ENCODE data around the gene PEPD.

The PEPD gene

GRCh38 chr19:33397536-33398360 lies 123.8 kb downstream of the PEPD start:
- TF ChIP-seq, protein P1, sequence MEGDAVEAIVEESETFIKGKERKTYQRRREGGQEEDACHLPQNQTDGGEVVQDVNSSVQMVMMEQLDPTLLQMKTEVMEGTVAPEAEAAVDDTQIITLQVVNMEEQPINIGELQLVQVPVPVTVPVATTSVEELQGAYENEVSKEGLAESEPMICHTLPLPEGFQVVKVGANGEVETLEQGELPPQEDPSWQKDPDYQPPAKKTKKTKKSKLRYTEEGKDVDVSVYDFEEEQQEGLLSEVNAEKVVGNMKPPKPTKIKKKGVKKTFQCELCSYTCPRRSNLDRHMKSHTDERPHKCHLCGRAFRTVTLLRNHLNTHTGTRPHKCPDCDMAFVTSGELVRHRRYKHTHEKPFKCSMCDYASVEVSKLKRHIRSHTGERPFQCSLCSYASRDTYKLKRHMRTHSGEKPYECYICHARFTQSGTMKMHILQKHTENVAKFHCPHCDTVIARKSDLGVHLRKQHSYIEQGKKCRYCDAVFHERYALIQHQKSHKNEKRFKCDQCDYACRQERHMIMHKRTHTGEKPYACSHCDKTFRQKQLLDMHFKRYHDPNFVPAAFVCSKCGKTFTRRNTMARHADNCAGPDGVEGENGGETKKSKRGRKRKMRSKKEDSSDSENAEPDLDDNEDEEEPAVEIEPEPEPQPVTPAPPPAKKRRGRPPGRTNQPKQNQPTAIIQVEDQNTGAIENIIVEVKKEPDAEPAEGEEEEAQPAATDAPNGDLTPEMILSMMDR (IDR thresholded peaks at IDR 0.05; ENCODE audit: extremely low read depth, missing control alignments): no peak
- DNase-seq (ENCODE audit: low spot score): no peak

DNA sequence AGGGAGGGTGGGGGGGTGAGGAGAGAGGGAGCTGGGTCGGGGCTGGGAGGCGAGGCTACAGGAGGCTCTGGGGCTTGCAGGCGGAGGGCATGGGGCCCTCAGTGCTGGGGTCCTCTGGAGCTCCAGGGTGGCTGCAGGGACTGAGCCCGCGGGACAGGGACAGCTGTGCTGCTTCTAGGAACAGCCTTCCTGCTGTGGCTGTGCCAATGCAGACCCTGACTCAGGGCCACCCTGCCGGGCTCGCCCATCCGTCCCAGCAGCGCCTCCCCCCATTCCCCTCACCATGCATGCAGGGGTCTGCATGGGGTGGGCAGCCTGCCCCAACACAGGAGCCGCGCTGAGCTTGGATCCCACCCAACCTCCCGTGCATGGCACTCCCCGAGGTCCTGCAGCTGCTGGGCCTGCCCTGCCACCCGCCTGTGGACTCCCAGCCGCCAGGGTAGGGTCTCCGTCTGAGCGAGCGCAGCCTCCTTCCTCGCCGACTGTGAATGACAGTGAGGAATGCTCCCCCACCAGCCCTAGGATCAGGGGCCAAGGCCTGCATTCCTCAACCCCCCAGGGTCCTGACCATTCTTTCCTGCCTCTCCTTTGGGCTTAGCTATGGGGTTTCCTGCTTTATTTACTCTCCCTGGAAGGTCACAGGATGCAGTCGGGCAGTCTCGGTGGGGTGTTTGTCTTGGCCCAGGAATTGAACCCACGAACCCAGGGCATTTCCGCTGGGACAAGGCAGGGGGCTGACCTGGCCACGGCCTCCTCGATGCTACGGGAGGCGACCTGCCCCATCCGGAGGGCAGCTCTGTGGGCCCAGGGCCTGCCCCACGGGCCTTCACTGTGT lies 124.7 kb downstream of the PEPD start:
- no peak for DNase-seq (ENCODE audit: low spot score)
- TF ChIP-seq, protein P1 (IDR thresholded peaks at IDR 0.05; ENCODE audit: extremely low read depth, missing control alignments): no peak

- TF ChIP-seq, protein P1 (IDR thresholded peaks at IDR 0.05; ENCODE audit: extremely low read depth, missing control alignments): no peak
- DNase-seq (ENCODE audit: low spot score): no peak
Observed at GRCh38 chr19:33395561-33396550, 125.7 kb downstream of the PEPD start.

GRCh38 chr19:33394723-33395560 lies 126.6 kb downstream of the PEPD start:
- no peak for DNase-seq (ENCODE audit: low spot score)
- TF ChIP-seq, protein P1 (IDR thresholded peaks at IDR 0.05; ENCODE audit: extremely low read depth, missing control alignments): no peak

DNA sequence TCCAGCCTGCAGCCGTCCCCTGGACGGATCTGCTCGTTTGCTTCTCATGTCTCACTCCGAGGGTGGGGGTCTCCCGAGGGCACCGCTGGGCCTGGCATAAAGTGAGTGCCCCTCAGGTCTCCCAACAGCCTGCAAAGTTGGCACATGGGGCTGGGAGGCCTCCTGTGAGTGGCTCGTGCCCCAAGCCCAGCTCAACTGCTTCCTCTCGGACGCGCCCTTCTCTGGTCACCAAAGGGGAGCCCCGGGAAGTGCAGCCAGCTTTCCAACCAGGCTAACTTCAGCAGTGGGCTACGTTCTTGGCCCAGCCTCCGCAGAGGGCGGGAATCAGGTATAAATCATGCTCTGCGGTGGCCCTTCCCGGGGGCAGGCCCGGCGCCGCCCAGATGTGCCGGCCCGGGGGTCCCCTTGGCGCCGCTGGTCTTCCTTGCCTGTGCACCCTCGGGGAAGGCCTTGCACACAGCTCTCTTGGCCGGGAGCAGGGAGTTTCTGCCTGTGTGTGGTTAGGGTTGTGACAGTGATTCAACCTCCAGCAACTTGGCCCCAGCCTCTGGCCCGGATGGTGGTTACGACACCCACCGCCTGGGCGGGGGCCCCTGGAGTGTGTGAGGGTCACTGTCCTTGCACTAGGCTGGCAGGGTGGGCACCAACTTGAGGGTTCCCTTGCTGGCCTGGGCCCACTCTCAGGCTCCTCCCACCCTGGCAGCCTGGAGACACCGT lies 127.4 kb downstream of the PEPD start:
- TF ChIP-seq, protein P1 (IDR thresholded peaks at IDR 0.05; ENCODE audit: extremely low read depth, missing control alignments): no peak
- no peak for DNase-seq (ENCODE audit: low spot score)
